Neural progenitor cell (in vitro differentiated cells): ENCODE data around the gene DNAJC13.
"Not testable (repeated sequence)": the region's sequence is repeated elsewhere in the genome, so short reads cannot be mapped to it uniquely, and the experiment has no call there.

Experiments used
- EZH2 ChIP-seq: fragments of 200-600 bp; sonication (generic); IDR thresholded peaks from 2 replicates; pipeline ENCODE4 v1.6.1; 2017; ENCODE audit warnings: antibody characterized with exemption, mild to moderate bottlenecking, moderate library complexity
- TF ChIP-seq, protein P1 (sequence below): fragments of 200-600 bp; sonication (generic); IDR thresholded peaks from 2 replicates; pipeline ENCODE4 v1.5.1; 2017; ENCODE audit warnings: antibody characterized with exemption, mild to moderate bottlenecking

DNA sequence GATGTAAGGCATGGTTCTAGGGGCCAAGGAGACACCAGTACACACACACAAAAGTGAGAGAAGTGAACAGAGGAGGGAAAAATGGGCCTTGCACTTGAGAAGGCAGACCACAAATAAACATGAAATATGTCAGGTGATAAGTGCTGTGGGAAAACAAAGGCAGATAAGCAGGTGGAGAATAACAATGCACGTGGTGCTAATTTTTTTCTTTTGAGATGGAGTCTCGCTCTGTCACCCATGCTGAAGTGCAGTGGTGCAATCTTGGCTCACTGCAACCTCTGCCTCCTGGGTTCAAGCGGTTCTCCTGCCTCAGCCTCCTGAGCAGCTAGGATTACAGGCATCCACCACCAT, 138.7 kb downstream of the DNAJC13 start:
- not testable (repeated sequence) for TF ChIP-seq EZH2
- TF ChIP-seq, protein P1, sequence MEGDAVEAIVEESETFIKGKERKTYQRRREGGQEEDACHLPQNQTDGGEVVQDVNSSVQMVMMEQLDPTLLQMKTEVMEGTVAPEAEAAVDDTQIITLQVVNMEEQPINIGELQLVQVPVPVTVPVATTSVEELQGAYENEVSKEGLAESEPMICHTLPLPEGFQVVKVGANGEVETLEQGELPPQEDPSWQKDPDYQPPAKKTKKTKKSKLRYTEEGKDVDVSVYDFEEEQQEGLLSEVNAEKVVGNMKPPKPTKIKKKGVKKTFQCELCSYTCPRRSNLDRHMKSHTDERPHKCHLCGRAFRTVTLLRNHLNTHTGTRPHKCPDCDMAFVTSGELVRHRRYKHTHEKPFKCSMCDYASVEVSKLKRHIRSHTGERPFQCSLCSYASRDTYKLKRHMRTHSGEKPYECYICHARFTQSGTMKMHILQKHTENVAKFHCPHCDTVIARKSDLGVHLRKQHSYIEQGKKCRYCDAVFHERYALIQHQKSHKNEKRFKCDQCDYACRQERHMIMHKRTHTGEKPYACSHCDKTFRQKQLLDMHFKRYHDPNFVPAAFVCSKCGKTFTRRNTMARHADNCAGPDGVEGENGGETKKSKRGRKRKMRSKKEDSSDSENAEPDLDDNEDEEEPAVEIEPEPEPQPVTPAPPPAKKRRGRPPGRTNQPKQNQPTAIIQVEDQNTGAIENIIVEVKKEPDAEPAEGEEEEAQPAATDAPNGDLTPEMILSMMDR, result not testable (repeated sequence)
